T-cell (primary cell): ENCODE data around the gene CAMK1D. TPM values are rescaled to one million over a fixed set of nuclear protein-coding genes. Genes with fewer than 3 reads are reported as not detected.

ENCODE experiments used
- ATAC-seq, 4 experiments: fragments of 200-7000 bp in 3 of 4; fragments of 150-1000 bp in 1 of 4; cut with Tn5 transposase; replicated peaks in 1 of 4; 1 replicate in 3 of 4; 2 replicates in 1 of 4; pipeline ENCODE4 v1.10.0; 2021; ENCODE audit warnings: moderate library complexity in 3 of 4, mild to moderate bottlenecking in 2 of 4, moderate number of reproducible peaks in 1 of 4
- CTCF ChIA-PET, 2 donors: fragments of 300-600 bp; sonication (Branson Sonifier 250); formaldehyde crosslinking; loops; one replicate each; lab custom pipeline; 2022; ENCODE audit warnings: antibody characterized with exemption in 2 of 2; lab: Charles Lee
- POLR2A ChIA-PET, 2 donors: fragments of 300-600 bp; sonication (Branson Sonifier 250); formaldehyde crosslinking; loops; one replicate each; lab custom pipeline; 2022; ENCODE audit warnings: antibody characterized with exemption in 2 of 2; lab: Charles Lee
- DNase-seq, 35 experiments: peaks; one replicate each; pipeline versions ENCODE4 v3.0.0 to v3.0.0-alpha.2; 2013 to 2023
- H3K27ac ChIP-seq: one replicate; pipeline ENCODE4 v1.5.1; 2013; ENCODE audit warnings: low read length
- H3K27me3 ChIP-seq, 2 experiments: replicated peaks in 1 of 2; 1 replicate in 1 of 2; 2 replicates in 1 of 2; pipeline versions ENCODE4 v1.6.1 to v1.7.0; 2013; ENCODE audit warnings: low read length in 1 of 2, mixed read lengths in 1 of 2; ENCODE audit not compliant: control insufficient read depth in 2 of 2, insufficient read depth in 2 of 2; ENCODE audit errors: extremely low read depth in 1 of 2
- H3K36me3 ChIP-seq, 2 donors: 1 replicate in 1 of 2; 2 replicates in 1 of 2; pipeline versions ENCODE4 v1.6.1 to v1.7.0; 2013; ENCODE audit warnings: low read length in 1 of 2; ENCODE audit not compliant: control insufficient read depth in 2 of 2, insufficient read depth in 1 of 2; ENCODE audit errors: extremely low read depth in 1 of 2
- H3K4me1 ChIP-seq, 2 experiments: 1 replicate in 1 of 2; 2 replicates in 1 of 2; pipeline versions ENCODE4 v1.6.1 to v1.7.0; 2013; ENCODE audit warnings: low read length in 2 of 2, mixed read lengths in 1 of 2; ENCODE audit not compliant: insufficient read depth in 2 of 2, control insufficient read depth in 1 of 2; ENCODE audit errors: extremely low read depth in 1 of 2
- H3K4me3 ChIP-seq, 2 donors: 1 replicate in 1 of 2; 2 replicates in 1 of 2; pipeline versions ENCODE4 v1.5.1 to v1.7.0; 2013; ENCODE audit warnings: mild to moderate bottlenecking in 2 of 2, low read length in 1 of 2, moderate library complexity in 1 of 2; ENCODE audit not compliant: control insufficient read depth in 1 of 2; ENCODE audit errors: extremely low read depth in 1 of 2
- H3K9me3 ChIP-seq: 2 replicates; pipeline ENCODE4 v1.7.0; 2013
- H3K27ac Mint-ChIP-seq, 2 donors: one replicate each; pipeline ENCODE4 v1.8.0; 2020 to 2021; ENCODE audit warnings: mild to moderate bottlenecking in 2 of 2, mixed read lengths in 2 of 2
- H3K27me3 Mint-ChIP-seq, 2 donors: one replicate each; pipeline ENCODE4 v1.8.0; 2021 to 2022; ENCODE audit warnings: mixed read lengths in 2 of 2
- H3K36me3 Mint-ChIP-seq: one replicate; pipeline ENCODE4 v1.8.0; 2021; ENCODE audit warnings: mixed read lengths
- H3K4me1 Mint-ChIP-seq, 3 donors: one replicate each; pipeline ENCODE4 v1.8.0; 2020 to 2022; ENCODE audit warnings: mixed read lengths in 3 of 3, mild to moderate bottlenecking in 1 of 3
- H3K4me3 Mint-ChIP-seq, 3 donors: one replicate each; pipeline ENCODE4 v1.8.0; 2020 to 2022; ENCODE audit warnings: mild to moderate bottlenecking in 3 of 3, mixed read lengths in 3 of 3, moderate library complexity in 3 of 3
- H3K9me3 Mint-ChIP-seq, 3 donors: one replicate each; pipeline ENCODE4 v1.8.0; 2020 to 2022; ENCODE audit warnings: mixed read lengths in 3 of 3
- WGBS: methylation state at CpG from one replicate; pipeline ENCODE4 v1.1.5; 2013; ENCODE audit warnings: missing lambda C conversion rate; ENCODE audit not compliant: insufficient coverage; 5-methylcytosine and 5-hydroxymethylcytosine counted together
- total RNA-seq, 35 experiments: library from RNA in 6 of 35; stranded (reverse) in 6 of 35; fragments of 120-200 nt in 1 of 35; gene quantifications; one replicate each; pipeline versions ENCODE4 v1.2.1 to v1.2.4 and lab custom pipeline; 2013 to 2026

CAMK1D gene
- total RNA-seq, 5 donors from 2014 or later (not counting 1 experiment from before 2014, with no cell fraction given): 16.8 to 31.3 (median 23.6) TPM

DNA sequence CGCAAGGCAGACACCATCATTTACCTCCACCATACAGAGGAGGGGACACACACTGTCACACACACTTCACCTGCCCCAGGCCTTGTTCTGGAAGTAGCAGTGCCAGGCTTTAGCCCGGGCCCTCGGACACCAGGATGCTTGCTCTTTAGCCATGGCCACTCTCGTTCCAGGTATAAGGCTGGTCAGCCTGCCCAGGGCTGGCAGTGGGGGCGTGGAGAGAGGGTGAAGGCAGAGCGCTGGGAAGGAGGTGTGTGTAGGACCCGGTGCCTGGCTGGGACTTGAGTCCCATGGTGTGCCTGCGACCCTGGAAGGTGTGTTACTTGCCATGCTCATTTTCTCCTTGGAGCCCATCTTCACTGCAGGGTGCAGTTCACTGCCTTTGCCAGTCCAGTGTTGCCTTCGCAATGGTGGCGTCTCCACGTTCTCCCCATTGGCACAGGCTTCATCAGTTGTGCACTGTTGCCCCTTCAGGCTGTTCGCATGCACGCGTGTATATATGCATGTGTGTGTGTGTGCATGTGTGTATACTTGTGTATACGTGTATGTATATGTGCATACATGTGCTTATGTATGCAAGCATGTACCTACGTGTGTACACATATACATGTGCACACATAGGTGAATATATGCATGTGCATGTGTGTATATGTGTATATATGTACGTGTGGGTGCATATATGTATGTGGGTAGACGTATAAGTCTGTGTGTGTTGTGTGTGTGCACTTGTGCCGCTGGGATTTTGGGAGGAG, 153.4 kb downstream of the CAMK1D start:
- Mint-ChIP-seq H3K36me3 (peaks cover 9% of the 10 kb centered on the region), H3K4me3 (no peak overlapping the region), H3K27me3 (no peaks in the 10 kb centered on the region), H3K9me3 (peaks cover 0 to under 1% (median 0%) of the 10 kb centered on the region in 3 donors), H3K4me1 (peaks cover 65 to 83% (median 74%) of the 10 kb centered on the region in 3 donors), H3K27ac (no peak overlapping the region)
- ATAC-seq: no peak
- no peaks in the 10 kb centered on the region for H3K27me3 ChIP-seq
- 96% methylated on average over 17 of the region's 19 CpGs for WGBS
- CTCF ChIA-PET: no interaction called here
- no peak overlapping the region for H3K27ac ChIP-seq
- H3K9me3 ChIP-seq: no peaks in the 10 kb centered on the region
- no peak for DNase-seq
- H3K4me1 ChIP-seq: peaks cover 18 to 22% of the 10 kb centered on the region in 2 experiments
- POLR2A ChIA-PET: no interaction called here
- no peaks in the 10 kb centered on the region for H3K36me3 ChIP-seq
- H3K4me3 ChIP-seq: no peak overlapping the region

DNA sequence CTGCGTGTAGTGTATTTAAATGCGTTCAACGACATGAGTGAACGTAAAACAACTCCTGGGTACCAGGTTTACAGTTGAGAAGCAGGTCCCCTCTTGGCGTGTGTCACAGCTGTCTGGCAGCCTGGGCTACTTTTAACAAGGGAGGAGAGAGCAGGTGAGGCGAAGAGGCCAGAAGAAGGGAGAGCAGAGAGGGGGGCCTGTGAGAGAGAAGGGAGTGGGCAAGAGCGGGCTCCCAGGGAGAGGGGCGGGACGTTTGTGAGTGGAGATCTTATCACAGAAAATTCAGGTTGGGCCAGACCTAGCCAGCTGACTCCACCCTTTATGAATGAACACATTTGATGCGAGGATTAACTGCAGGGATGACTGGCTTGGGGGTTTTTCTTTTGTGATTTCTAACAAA, 154.0 kb downstream of the CAMK1D start:
- no peak overlapping the region for H3K4me3 Mint-ChIP-seq
- no peaks in the 10 kb centered on the region for H3K36me3 ChIP-seq
- 79% methylated on average over 7 of the region's 10 CpGs for WGBS
- peaks cover 18 to 28% of the 10 kb centered on the region in 2 experiments for H3K4me1 ChIP-seq
- no peaks in the 10 kb centered on the region for H3K9me3 Mint-ChIP-seq
- peaks cover 66 to 83% (median 74%) of the 10 kb centered on the region in 3 donors for H3K4me1 Mint-ChIP-seq
- no peak overlapping the region for H3K4me3 ChIP-seq
- POLR2A ChIA-PET: no interaction called here
- CTCF ChIA-PET: no interaction called here
- no peak for ATAC-seq
- no peaks in the 10 kb centered on the region for H3K9me3 ChIP-seq
- H3K27ac Mint-ChIP-seq: no peak overlapping the region
- DNase-seq: no peak
- no peaks in the 10 kb centered on the region for H3K27me3 ChIP-seq
- H3K36me3 Mint-ChIP-seq: peaks cover 6% of the 10 kb centered on the region
- no peaks in the 10 kb centered on the region for H3K27me3 Mint-ChIP-seq
- H3K27ac ChIP-seq: no peak overlapping the region

DNA sequence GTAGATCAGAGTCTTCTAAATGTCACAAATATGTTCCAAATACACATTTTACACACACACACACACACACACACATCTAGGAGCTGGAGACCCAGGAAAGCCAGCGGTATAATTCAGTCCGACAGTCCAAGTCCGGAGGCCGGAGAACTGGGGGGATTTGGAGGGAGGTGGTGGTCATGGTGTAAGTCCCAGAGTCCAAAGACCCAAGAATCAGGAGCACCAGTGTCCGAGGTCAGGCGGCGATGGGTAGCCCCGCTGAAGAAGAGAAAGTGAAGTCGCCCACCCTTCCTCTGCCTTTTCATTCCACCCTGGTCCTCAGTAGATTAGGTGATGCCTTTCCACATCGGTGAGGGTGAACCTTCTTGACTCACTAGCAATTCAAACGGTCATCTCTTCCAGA, 154.8 kb downstream of the CAMK1D start:
- Histone ChIP-seq H3K27ac (no peak overlapping the region), H3K4me1 (peaks cover 16 to 34% of the 10 kb centered on the region in 2 experiments), H3K4me3 (no peak overlapping the region), H3K9me3 (no peaks in the 10 kb centered on the region), H3K27me3 (no peaks in the 10 kb centered on the region), H3K36me3 (no peaks in the 10 kb centered on the region)
- DNase-seq (no peak), ATAC-seq (no peak)
- Mint-ChIP-seq H3K9me3 (no peaks in the 10 kb centered on the region), H3K27me3 (no peaks in the 10 kb centered on the region), H3K27ac (no peak overlapping the region), H3K36me3 (peaks cover 4% of the 10 kb centered on the region), H3K4me3 (no peak overlapping the region), H3K4me1 (peaks cover 66 to 87% (median 74%) of the 10 kb centered on the region in 3 donors)
- CTCF ChIA-PET: no interaction called here
- POLR2A ChIA-PET: no interaction called here
- 100% methylated on average over 6 of the region's 11 CpGs for WGBS

DNA sequence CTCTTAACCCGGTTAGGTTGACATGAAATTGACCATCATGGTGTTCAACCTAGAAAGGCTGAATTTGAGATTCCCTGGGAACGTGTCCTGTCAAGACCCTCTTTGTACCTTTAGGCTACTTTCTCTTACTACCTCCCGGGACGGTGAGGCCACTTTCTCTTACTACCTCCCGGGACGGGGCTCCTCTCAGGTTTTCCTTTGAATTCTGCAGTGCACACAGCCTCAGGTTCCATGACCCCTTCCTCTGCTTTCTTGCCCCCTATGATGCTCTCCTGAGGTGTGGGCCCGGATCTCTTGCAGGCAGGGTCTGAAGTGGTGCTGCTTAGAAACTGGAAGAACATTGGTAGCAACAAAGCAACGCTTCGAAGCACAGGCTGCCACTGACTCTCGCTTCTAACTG, 155.3 kb downstream of the CAMK1D start:
- H3K27me3 Mint-ChIP-seq: no peaks in the 10 kb centered on the region
- peaks cover 66 to 87% (median 74%) of the 10 kb centered on the region in 3 donors for H3K4me1 Mint-ChIP-seq
- no peak overlapping the region for H3K27ac ChIP-seq
- CTCF ChIA-PET: no interaction called here
- ATAC-seq (no peak), DNase-seq (no peak)
- H3K4me3 Mint-ChIP-seq: no peak overlapping the region
- H3K9me3 Mint-ChIP-seq: no peaks in the 10 kb centered on the region
- peak overlapping the region in 1 of 2 donors; percentile 7 for H3K27ac Mint-ChIP-seq
- H3K27me3 ChIP-seq: no peaks in the 10 kb centered on the region
- H3K4me3 ChIP-seq: no peak overlapping the region
- H3K4me1 ChIP-seq: peaks cover 13 to 38% of the 10 kb centered on the region in 2 experiments
- WGBS: 89% methylated on average over 6 of the region's 10 CpGs
- no peaks in the 10 kb centered on the region for H3K36me3 ChIP-seq
- POLR2A ChIA-PET: no interaction called here
- H3K36me3 Mint-ChIP-seq: peaks cover 4% of the 10 kb centered on the region
- H3K9me3 ChIP-seq: no peaks in the 10 kb centered on the region

DNA sequence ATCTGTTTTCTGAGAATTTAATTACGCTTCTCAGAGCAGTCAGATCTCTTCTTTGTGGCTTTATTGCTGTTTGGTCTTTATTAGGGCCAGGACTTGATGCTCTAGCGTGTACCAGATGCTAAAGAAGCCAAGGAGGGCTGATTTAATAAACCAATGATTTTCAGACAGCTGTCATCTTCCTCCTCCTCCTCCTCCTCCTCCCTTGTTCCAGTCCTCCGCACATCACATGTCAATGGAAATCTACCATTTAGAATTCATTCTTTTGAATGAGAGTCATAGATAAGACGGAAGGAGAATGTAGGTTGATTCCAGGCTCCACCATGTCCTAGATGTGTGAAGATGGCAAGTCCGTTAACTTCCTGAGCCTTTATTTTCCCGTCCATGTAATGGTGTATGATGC, 156.3 kb downstream of the CAMK1D start:
- H3K4me1 ChIP-seq: peaks cover 12 to 42% of the 10 kb centered on the region in 2 experiments
- no peaks in the 10 kb centered on the region for H3K36me3 ChIP-seq
- Mint-ChIP-seq H3K4me3 (no peak overlapping the region), H3K27me3 (no peaks in the 10 kb centered on the region), H3K9me3 (no peaks in the 10 kb centered on the region), H3K36me3 (peaks cover 4% of the 10 kb centered on the region), H3K27ac (no peak overlapping the region), H3K4me1 (peaks cover 68 to 86% (median 72%) of the 10 kb centered on the region in 3 donors)
- H3K27ac ChIP-seq: no peak overlapping the region
- ChIA-PET POLR2A (no interaction called here), CTCF (interaction anchor here in 1 of 2 donors (1.0 kb wide), 1 partner anchor 150 kb away, joined by 3 read pairs; no protein-coding TSS in a partner anchor)
- no peak for ATAC-seq
- DNase-seq: no peak
- H3K4me3 ChIP-seq: no peak overlapping the region
- WGBS: 93% methylated on average over 2 of the region's 6 CpGs
- H3K9me3 ChIP-seq: no peaks in the 10 kb centered on the region
- H3K27me3 ChIP-seq: no peaks in the 10 kb centered on the region

DNA sequence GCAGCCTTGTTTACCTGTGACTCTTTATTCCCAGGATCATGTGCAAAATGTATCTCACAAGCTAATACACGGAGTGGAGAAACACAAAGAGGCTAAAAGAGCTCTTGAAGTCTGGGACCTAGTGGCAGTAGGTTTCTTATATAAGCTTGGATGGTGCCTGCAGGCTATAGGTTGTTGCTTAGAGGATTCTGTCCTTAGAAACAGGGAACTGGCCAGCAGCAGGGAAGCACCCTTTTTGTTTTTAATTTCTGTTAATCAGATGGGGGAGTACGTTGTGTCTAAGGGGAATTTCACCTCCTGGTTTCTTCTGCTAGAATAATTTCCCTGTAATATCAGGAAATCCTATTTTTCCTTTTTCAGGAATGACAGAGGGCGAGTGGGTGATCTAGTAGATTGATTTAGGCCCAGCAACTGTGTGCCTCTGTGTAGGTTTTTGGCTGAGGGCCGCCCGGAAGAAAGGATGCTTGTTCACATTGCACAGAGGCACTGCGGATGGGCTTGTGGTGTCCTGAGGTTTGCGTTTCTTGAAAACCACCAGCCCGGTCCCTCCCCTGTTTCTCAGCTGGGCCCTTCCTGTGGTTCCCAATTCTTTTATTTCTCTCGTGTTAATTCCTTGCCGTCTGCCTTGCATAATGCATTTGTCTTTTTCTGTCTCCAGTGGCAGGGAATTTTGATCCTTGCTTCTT, 158.0 kb downstream of the CAMK1D start:
- Histone ChIP-seq H3K9me3 (no peaks in the 10 kb centered on the region), H3K4me3 (peak overlapping the region in 1 of 2 donors; percentile 11), H3K4me1 (peaks cover 11 to 36% of the 10 kb centered on the region in 2 experiments), H3K27me3 (no peaks in the 10 kb centered on the region), H3K27ac (no peak overlapping the region), H3K36me3 (no peaks in the 10 kb centered on the region)
- 36% methylated on average over 8 of the region's 10 CpGs for WGBS
- H3K36me3 Mint-ChIP-seq: peaks cover 4% of the 10 kb centered on the region
- H3K27me3 Mint-ChIP-seq: no peaks in the 10 kb centered on the region
- peak overlapping the region in 1 of 2 donors; percentile 48 for H3K27ac Mint-ChIP-seq
- peaks cover 54 to 71% (median 62%) of the 10 kb centered on the region in 3 donors for H3K4me1 Mint-ChIP-seq
- DNase-seq (peak in 9 of 35 experiments; percentile 7 to 34 (median 16)), ATAC-seq (peak in 2 of 4 experiments; percentile 45 to 67)
- no peaks in the 10 kb centered on the region for H3K9me3 Mint-ChIP-seq
- ChIA-PET CTCF (interaction anchor here in 1 of 2 donors (0.6 kb wide), 1 partner anchor 48 kb away, joined by 4 read pairs; no protein-coding TSS in a partner anchor), POLR2A (no interaction called here)
- H3K4me3 Mint-ChIP-seq: peak overlapping the region in 2 of 3 donors; percentile 21 to 23
